ENCODE results near the gene SDF2. TPM values are rescaled to one million over a fixed set of nuclear protein-coding genes. Genes with fewer than 3 reads are reported as not detected.

Gene SDF2
- total RNA-seq, 2 experiments from 2014 or later, result 30.3 to 32.0 TPM

- H3K4me3 ChIP-seq (ENCODE audit: low read length), result no peak overlapping the region
- ChIA-PET CTCF (no interaction called here), POLR2A (interaction anchor here (1.2 to 1.5 kb wide), 2 partner anchors 13 to 62 kb away, joined by 3 to 7 read pairs; partner anchors contain the start of genes BLTP2 and RPL23A)
- H3K27me3 ChIP-seq (ENCODE audit: control insufficient read depth in 1 of 2, insufficient read depth in 2 of 2, low read length in 2 of 2), result no peaks in the 10 kb centered on the region
- Mint-ChIP-seq H3K4me3 (peak overlapping the region; percentile 36), H3K27me3 (no peaks in the 10 kb centered on the region), H3K9me3 (no peaks in the 10 kb centered on the region), H3K36me3 (ENCODE audit: low read depth) (peaks cover 19% of the 10 kb centered on the region), H3K27ac (peak overlapping the region; percentile 38), H3K4me1 (ENCODE audit: low read depth) (peaks cover 15% of the 10 kb centered on the region)
- H3K27ac ChIP-seq (ENCODE audit: low read depth in 1 of 2, low read length in 2 of 2), result no peak overlapping the region
- intact Hi-C loops (cut with DNase I, micrococcal nuclease), result no loop called here
- no peak for TF ChIP-seq CTCF (IDR thresholded peaks at IDR 0.05)
- DNase-seq (no peak), ATAC-seq (ENCODE audit: poor library complexity) (no peak)
- peaks cover 15% of the 10 kb centered on the region for H3K4me1 ChIP-seq (ENCODE audit: insufficient read depth, low read length)
- H3K9me3 ChIP-seq (ENCODE audit: control insufficient read depth in 1 of 2, insufficient read depth in 1 of 2, low read length in 2 of 2), result no peaks in the 10 kb centered on the region
- peaks cover 13% of the 10 kb centered on the region for H3K36me3 ChIP-seq (ENCODE audit: insufficient read depth, low read length)
Measured at GRCh38 chr17:28707339-28707720, 45.6 kb upstream of the SDF2 start.

GRCh38 chr17:28706471-28707338 lies 45.0 kb upstream of the SDF2 start:
- TF ChIP-seq CTCF (IDR thresholded peaks at IDR 0.05), result no peak
- peaks cover 8% of the 10 kb centered on the region for H3K4me1 ChIP-seq (ENCODE audit: insufficient read depth, low read length)
- no peak overlapping the region for H3K27ac ChIP-seq (ENCODE audit: low read depth in 1 of 2, low read length in 2 of 2)
- H3K36me3 ChIP-seq (ENCODE audit: insufficient read depth, low read length), result peaks cover 19% of the 10 kb centered on the region
- Mint-ChIP-seq H3K36me3 (ENCODE audit: low read depth) (peaks cover 25% of the 10 kb centered on the region), H3K27ac (peak overlapping the region; percentile 38), H3K4me3 (peak overlapping the region; percentile 36), H3K27me3 (no peaks in the 10 kb centered on the region), H3K4me1 (ENCODE audit: low read depth) (peaks cover 11% of the 10 kb centered on the region), H3K9me3 (no peaks in the 10 kb centered on the region)
- ChIA-PET CTCF (interaction anchor here (0.6 kb wide), 1 partner anchor 1018 kb away, joined by 3 read pairs; no protein-coding TSS in a partner anchor), POLR2A (interaction anchor here (1.2 to 1.5 kb wide), 2 partner anchors 13 to 62 kb away, joined by 3 to 7 read pairs; partner anchors contain the start of genes BLTP2 and RPL23A)
- no peak for DNase-seq
- ATAC-seq (ENCODE audit: poor library complexity), result no peak
- intact Hi-C loops (cut with DNase I, micrococcal nuclease), result no loop called here
- H3K9me3 ChIP-seq (ENCODE audit: control insufficient read depth in 1 of 2, insufficient read depth in 1 of 2, low read length in 2 of 2), result no peaks in the 10 kb centered on the region
- H3K27me3 ChIP-seq (ENCODE audit: control insufficient read depth in 1 of 2, insufficient read depth in 2 of 2, low read length in 2 of 2), result no peaks in the 10 kb centered on the region
- no peak overlapping the region for H3K4me3 ChIP-seq (ENCODE audit: low read length)

GRCh38 chr17:28705728-28706334 lies 44.1 kb upstream of the SDF2 start:
- ChIA-PET CTCF (interaction anchor here (0.6 kb wide), 1 partner anchor 1019 kb away, joined by 3 read pairs; no protein-coding TSS in a partner anchor), POLR2A (no interaction called here)
- Mint-ChIP-seq H3K4me3 (no peak overlapping the region), H3K36me3 (ENCODE audit: low read depth) (peaks cover 34% of the 10 kb centered on the region), H3K9me3 (no peaks in the 10 kb centered on the region), H3K27ac (peak overlapping the region; percentile 27), H3K27me3 (no peaks in the 10 kb centered on the region), H3K4me1 (ENCODE audit: low read depth) (peaks cover 5% of the 10 kb centered on the region)
- H3K4me3 ChIP-seq (ENCODE audit: low read length), result no peak overlapping the region
- peaks cover 4% of the 10 kb centered on the region for H3K4me1 ChIP-seq (ENCODE audit: insufficient read depth, low read length)
- no peaks in the 10 kb centered on the region for H3K27me3 ChIP-seq (ENCODE audit: control insufficient read depth in 1 of 2, insufficient read depth in 2 of 2, low read length in 2 of 2)
- H3K36me3 ChIP-seq (ENCODE audit: insufficient read depth, low read length), result peaks cover 27% of the 10 kb centered on the region
- intact Hi-C loops (cut with DNase I, micrococcal nuclease), result no loop called here
- DNase-seq (no peak), ATAC-seq (ENCODE audit: poor library complexity) (no peak)
- H3K9me3 ChIP-seq (ENCODE audit: control insufficient read depth in 1 of 2, insufficient read depth in 1 of 2, low read length in 2 of 2), result no peaks in the 10 kb centered on the region
- TF ChIP-seq CTCF (IDR thresholded peaks at IDR 0.05), result no peak
- H3K27ac ChIP-seq (ENCODE audit: low read depth in 1 of 2, low read length in 2 of 2), result no peak overlapping the region
